HG03039 (cell line): ENCODE measurements around the gene YIF1A.
"Not testable (repeated sequence)": the region's sequence is repeated elsewhere in the genome, so short reads cannot be mapped to it uniquely, and the experiment has no call there.

Experiments used
- ATAC-seq: cut with Tn5 transposase; IDR thresholded peaks from one replicate; pipeline ENCODE4 v1.9.1; 2021; ENCODE audit warnings: mild to moderate bottlenecking, moderate library complexity; ENCODE audit not compliant: unreplicated experiment

YIF1A gene

GRCh38 chr11:66287211-66287888, 1.6 kb downstream of the YIF1A start:
- no peak for ATAC-seq

DNA sequence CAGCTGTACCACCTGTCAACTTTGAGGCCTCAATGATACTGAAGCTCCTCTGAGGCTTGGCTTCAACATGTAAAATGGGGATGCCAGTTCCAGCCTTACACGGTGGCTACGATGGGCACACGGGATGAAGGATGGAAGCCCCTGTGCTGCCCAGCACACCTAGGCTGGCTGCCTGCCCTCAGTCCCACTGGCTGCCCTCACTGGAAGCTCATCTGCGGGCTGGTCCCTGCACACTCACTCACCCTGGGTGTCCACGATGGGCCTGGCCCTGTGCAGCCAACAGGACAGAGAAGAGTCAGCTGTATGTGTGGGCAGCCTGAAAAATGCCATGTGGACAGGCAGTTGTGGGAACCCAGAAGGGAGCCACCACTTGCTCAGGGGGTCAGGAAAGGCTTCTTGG, 2.2 kb downstream of the YIF1A start:
- ATAC-seq = no peak

- no peak for ATAC-seq
Measured at GRCh38 chr11:66285250-66285947, 3.5 kb downstream of the YIF1A start.

GRCh38 chr11:66284526-66285078, 4.3 kb downstream of the YIF1A start:
- ATAC-seq = no peak

- ATAC-seq = no peak
Measured at GRCh38 chr11:66283461-66284105, 5.4 kb downstream of the YIF1A start.

GRCh38 chr11:66282468-66283455, 6.2 kb downstream of the YIF1A start:
- ATAC-seq = peak; percentile 55

DNA sequence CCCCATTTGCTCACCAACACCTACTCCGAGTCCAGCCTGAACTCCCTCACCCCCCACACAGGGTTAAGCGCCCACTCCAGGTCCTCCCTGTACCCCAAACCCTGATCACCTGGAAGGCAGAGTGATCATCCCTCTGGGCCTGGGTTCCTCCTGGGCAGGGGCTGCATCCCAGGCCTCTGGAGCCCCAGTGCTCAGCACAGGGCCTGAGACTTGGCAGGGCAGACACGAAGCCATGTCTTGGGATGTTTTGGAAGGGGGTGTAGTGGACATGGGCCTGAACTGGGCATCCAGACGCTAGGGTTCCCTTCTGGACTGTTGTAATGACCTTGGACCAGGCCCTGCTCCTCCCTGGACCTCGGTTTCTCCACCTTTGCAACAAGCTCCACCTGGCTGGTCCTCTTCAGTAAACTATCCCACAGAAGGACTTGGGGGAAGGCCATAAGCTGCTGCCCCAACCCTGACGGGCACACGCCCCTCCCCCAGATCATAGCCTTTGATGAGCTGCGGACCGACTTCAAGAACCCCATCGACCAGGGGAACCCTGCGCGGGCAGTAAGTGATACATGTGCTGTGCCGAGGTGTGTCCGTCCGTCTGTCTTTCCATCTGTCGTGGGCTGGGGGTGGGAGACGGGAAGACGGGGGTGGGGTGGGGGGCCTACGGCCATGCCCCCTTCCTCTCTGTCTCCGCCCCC, 7.0 kb downstream of the YIF1A start:
- ATAC-seq = no peak

GRCh38 chr11:66281001-66281400, 7.9 kb downstream of the YIF1A start:
- no peak for ATAC-seq

DNA sequence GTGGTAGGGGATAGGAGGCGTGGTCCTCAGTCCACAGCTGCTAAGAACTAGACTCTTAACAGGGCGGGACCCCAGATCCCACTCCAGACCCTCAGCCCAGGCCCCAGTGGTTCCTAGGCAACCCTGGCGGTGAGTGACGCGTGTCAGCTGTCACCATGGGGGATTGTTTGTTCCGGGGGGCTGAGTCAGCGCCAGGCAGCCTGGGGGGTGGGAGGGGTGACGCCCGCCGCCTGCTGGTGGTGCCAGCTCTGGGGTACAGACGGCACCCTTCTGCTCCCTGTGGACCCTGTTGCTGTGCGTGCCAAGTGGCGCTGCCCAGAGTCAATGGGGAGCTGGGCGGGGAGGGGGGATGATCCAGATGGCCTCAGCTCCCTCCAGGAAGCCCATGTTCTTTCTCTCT, 8.5 kb downstream of the YIF1A start:
- no peak for ATAC-seq

- ATAC-seq = no peak
Measured at GRCh38 chr11:66279092-66279734, 9.7 kb downstream of the YIF1A start.

DNA sequence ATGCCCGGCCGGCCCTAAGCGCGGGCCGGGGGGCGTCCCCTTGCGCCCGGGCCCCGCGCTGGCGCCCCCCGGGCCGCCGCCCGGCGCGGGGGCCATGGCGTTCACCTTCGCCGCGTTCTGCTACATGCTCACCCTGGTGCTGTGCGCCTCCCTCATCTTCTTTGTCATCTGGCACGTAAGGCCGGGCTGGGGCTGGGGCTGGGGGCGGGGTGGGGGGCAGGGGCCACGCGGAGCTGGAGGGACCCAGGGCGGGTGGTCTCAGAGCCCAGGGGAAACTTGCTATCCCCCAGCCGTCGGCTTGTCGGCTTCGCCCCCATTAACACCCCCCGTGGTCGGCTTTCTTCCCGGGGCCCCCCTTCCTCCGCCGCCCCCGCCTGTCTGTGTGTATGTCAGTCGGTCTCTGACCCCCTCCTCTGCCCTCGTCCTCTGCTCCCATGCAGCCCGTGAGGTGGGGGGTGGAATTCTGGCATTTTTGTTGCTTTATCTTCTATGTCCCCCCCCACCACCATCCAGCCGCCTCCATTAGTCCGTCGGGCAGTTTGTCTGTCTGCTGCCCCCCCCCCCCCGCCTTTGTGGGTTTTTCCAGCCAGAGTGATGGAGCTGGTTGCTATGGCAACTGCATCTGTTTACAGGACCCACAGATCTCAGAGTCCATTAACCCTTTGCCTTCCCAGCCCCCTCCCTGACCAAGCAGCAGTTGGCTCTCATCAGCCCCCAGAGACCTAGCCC, 10.4 kb downstream of the YIF1A start:
- no peak for ATAC-seq

DNA sequence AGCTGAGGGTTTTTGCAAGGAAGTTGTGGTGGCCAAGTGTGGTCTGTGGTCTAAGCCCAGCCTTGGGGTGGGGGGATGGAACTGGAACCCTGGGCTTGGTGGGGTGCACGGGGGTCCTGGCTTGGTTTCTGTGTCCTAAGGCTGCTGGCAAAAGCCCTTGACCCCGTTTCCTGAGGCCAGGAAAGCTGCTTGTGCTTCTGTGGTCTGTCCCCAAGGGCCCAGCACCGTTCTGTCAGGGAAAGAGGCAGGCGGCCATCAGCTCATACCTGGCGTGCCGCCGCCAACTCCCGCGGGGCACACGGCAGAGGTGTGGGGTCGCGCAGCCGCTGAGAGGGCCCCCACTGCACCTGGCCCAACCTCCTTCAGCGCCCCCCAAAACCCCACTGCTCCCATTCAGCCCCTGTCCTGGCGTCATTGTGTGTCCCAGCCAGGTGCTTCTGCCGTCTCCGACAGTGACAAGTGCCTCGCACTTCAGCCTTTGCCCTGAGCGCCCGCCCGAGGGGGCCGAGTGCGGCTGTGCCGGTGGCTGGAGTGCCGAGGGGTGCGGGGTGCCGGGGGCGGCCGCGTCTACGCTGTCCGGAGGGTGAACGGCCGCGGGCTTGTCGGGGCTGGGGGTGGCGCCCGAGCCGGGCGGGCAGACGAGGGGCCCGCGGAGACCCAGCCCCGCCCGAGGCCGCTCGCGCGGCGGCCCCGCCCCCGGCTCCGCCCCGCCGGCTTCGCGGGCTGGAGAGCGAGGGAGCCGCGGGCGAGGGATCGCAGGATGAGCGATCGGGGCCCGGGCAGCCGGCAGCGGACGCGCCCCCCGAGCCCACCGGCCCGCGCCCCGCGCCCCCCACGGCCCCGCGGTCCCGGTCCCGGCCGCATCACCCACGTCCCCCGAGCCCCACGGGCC, 11.2 kb downstream of the YIF1A start, which contains the start of gene CNIH2:
Gene CNIH2, plus strand, starts transcription at position 705 of the 892 bp plus-strand sequence. CDS start 282 bp downstream, outside the sequence.
- ATAC-seq = no peak

DNA sequence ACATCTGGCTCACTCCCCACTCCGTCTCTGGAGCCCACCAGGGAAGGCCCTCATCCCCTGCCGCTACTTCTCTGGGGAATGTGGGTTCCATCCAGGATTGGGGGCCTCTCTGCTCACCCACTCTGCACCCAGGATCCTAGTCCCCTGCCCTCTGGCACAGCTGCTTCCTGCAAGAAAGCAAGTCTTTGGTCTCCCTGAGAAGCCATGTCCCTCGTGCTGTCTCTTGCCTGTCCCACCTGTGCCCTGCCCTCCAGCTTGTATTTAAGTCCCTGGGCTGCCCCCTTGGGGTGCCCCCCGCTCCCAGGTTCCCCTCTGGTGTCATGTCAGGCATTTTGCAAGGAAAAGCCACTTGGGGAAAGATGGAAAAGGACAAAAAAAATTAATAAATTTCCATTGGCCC, 11.9 kb downstream of the YIF1A start:
- not testable (repeated sequence) for ATAC-seq

DNA sequence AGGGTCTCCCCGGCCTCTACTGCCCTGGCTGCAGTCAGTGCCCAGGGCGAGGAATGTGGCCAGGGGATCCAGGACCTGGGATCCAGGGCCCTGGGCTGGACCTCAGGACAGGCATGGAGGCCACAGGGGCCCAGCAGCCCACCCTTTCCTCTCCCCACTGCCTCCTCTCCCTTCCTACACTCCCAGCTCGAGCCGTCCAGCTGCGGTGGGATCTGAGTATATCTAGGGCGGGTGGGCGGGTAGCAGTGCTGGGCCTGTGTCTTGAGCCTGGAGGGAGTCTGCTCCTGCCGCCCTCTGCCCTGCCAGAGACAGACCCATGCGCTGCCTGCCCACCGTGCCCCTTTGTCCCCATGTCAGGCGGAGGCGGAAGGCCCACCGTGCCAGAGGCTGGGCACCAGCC, 12.3 kb downstream of the YIF1A start:
- not testable (repeated sequence) for ATAC-seq

- no peak for ATAC-seq
Measured at GRCh38 chr11:66275984-66276612, 12.8 kb downstream of the YIF1A start.

- no peak for ATAC-seq
Measured at GRCh38 chr11:66275396-66275795, 13.5 kb downstream of the YIF1A start.

GRCh38 chr11:66274219-66274618, 14.7 kb downstream of the YIF1A start:
- no peak for ATAC-seq
